NCI-H69 (cell line): ENCODE data around the gene TFCP2.
"Not testable (repeated sequence)": the region's sequence is repeated elsewhere in the genome, so short reads cannot be mapped to it uniquely, and the experiment has no call there.

Experiments
- DNase-seq: peaks from one replicate; lab custom pipeline; 2025; lab: John Stamatoyannopoulos, UW

Gene TFCP2, protein sequence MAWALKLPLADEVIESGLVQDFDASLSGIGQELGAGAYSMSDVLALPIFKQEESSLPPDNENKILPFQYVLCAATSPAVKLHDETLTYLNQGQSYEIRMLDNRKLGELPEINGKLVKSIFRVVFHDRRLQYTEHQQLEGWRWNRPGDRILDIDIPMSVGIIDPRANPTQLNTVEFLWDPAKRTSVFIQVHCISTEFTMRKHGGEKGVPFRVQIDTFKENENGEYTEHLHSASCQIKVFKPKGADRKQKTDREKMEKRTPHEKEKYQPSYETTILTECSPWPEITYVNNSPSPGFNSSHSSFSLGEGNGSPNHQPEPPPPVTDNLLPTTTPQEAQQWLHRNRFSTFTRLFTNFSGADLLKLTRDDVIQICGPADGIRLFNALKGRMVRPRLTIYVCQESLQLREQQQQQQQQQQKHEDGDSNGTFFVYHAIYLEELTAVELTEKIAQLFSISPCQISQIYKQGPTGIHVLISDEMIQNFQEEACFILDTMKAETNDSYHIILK

DNA sequence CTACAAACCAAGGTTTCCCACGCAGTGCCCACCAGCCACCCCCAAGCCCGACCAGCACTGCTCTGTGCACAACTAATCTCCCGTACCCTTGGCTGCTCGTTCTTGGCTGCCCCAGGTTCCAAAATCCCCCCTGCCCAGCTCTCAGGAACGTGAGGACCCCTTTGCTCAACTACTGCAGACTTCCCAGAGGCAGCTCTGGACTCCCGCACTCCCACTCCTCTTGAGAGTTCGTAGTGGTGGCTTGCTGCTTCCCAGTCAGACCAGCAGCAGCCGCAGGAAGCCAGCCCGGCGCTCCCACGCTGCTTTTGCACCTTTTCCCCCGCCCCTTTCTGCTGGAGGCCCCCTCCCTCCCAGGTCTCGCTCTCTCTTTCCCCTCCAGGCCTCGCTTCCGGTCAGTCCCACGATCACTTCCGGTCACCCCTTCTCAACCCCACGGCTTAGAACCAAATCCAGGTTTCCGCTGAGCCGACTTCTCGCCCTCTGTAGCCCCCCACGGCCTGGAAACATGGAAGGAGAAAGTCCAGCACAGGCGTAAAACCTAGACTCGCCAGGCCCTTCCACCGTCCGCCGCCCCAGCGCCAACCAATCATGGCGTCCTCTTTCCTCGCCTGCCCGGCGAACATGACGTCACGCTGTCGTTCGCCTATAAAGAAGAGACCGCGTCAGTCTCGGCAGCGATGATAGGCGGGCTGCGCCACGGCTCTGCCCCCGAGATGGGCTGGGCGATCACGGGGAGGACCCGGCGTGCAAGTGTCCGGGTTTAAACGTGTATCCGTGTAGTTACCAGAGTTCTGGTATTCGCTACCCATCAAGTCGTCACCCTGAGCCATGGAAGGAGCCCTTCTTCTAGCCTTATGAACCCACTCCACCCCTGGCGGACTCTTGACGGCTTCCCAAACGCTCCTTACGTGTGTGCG is at the start of gene TFCP2:
TSS of gene TFCP2 (minus strand) at position 621 of the 917 bp plus-strand sequence. CDS start 713 bp downstream, outside the sequence.
- DNase-seq, result peak; percentile 99

DNA sequence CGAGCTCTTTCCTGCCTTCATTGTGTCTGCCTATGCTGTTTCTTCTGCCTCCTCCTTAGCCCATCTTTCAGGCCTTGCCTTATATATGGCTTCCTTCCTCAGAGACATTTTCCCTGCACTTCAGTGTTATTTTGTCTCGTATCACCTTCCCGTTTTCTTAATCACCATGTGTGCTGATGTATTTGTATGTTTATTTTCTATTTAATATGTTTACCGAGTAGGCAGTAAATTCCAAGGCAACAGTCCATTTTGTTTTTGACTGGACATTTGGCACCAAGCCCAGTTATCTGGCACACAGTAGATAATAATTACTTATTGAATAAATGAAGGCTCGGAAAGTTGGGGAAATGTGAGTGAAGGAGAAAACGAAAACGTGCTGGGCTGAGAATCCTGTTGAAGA is 49.5 kb upstream of the TFCP2 start:
- peak; percentile 79 for DNase-seq

DNA sequence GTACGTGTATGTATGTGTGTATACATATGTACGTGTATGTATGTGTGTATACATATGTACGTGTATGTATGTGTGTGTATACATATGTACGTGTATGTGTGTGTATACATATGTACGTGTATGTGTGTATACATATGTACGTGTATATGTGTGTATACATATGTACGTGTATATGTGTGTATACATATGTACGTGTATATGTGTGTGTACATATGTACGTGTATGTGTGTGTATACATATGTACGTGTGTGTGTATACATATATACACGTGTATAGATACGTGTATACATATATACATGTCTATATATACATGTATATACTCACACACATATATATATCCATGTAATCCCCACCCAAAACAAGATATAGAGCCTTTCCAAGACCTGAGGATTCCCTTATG is 46.9 kb upstream of the TFCP2 start:
- not testable (repeated sequence) for DNase-seq

DNA sequence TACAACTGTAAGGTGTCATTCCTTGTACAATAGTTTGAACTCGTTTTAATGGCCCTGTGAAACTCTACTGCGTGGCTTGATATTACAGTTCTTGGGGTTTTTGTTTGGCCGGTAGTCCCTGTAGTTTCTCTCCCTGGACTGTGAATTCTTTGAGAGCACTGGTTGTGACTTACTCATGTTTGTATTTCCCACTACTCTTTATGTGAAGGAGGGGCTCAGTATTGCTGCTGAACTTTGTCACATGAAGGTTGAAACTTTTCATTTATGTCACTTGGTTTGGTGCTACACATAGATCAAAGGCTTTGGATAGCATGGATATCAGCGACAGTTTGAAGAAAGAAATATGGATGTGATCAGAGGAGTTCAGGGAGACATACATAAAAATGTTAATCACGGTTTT is 46.4 kb upstream of the TFCP2 start:
- no peak for DNase-seq

DNA sequence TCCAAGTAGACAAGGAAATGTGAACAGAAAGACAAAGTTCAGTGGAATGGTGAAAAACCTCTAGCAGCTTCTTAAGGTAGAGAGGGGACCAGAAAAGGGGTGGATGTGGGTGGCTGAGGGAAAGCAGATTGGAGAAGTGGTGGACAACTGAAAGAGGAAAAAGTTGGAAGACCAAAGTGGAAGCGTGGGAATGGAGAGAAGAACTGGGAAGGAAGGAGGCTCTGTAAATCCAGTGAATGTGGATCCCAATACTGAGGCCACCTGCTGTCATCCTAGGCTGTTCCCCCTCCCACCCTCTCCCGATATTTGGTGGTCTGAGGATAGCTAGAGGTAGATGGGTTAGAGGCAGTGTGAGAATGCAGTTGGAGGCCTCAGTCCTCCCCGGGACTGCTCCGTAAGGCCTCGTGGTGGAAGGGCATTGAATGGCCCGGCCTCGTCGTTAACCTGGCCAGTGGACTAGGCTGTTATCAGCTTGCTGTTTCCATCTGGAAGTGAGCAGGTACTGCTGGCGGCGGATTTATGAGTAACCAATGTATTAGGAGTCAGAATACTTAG is 45.7 kb upstream of the TFCP2 start:
- DNase-seq, result peak; percentile 59

DNA sequence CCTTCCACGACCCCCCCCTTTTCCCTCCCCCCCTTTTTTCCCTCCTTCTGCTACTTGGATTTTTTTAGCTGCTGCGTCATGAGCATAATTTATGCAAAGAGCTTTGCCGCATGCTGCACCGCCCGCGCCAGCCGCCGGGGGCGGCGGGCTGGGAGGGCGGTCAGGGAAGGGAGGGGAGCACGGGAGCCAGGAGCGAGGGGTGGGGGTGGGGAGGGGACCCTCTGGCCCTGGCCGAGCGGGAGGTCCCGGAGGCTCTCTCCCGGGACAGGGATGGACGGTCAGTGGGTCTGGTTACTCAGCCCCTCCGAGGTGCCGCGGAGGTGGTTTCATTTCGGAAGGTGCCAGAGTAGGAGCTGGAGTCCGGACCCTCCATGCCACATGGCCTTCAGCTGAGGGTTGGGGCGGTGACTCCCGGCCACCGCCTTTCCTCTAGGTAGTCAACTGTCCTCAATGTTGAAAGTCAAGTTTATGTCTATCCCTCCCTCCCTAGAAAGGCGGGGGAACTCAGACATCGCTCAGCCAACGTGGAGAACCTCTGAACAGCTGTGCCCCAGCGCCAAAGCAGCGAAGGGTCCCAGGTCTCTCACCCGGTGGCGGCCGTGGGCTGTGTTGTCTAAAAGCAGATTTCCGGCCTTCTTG is 45.2 kb upstream of the TFCP2 start, which contains the start of gene POU6F1:
TSS of gene POU6F1 (minus strand) at position 95 of the 639 bp plus-strand sequence. CDS start 11,226 bp downstream, outside the sequence.
- DNase-seq, result peak; percentile 90

DNA sequence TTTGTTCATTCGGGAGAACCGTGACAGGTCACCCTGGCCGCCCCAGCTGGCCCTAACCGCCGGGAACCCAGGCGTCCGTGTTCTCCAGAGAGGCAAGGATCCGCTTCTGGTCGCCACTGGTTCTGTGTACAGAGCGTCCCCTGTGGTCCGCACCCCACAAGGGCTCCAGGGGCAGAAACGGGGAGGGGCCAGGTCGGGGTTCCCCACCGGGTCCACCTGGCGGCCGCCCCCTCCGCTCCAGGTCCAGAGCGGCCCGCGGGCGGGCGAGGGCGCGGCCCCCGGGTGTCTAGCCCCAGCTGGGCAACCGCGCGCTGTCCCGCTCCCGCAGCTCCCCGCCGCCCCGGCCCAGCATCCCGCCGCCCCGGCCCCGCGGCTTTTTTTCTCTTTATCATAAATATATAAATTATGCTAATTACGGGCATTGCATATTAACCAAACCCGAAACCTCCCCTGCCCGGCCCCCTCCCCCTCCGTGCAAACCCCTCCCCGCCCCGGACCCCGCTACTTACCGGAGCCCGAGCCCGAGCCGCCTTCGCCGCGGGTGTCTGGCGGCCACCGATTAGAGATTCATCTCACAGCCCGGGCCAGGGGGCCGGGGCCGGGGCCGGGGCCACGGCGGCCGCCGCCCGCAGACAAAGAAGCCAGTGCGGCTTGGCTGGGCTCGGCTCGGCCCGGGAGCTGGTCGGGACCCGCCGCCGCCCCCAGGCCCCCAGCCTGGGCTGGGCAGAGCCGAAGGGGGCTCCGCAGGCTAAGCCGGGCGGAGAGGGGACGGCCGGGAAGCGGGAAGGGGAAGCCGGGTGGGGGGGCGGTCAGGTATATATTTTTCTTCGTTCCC is 44.4 kb upstream of the TFCP2 start:
- DNase-seq, result peak; percentile 72

DNA sequence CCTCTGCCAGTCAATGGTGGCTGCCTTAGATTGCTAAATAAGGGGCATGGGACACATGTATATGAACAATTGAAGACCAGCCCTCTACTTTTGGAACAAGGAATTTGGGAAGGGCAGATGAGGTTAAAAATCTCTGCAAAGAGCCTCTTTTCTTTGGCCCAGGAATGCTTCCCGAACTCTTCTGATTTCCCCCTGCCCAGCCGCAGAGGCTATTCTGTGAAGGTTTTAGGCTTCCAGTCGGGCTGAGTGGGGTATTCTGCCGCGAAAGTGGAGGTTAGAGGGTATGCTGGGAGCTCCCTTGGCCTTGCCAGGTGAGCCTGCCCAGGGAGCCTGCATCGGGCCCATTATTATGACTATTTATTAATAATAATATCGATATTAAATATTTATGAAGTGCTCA is 43.7 kb upstream of the TFCP2 start:
- DNase-seq, result peak; percentile 19

DNA sequence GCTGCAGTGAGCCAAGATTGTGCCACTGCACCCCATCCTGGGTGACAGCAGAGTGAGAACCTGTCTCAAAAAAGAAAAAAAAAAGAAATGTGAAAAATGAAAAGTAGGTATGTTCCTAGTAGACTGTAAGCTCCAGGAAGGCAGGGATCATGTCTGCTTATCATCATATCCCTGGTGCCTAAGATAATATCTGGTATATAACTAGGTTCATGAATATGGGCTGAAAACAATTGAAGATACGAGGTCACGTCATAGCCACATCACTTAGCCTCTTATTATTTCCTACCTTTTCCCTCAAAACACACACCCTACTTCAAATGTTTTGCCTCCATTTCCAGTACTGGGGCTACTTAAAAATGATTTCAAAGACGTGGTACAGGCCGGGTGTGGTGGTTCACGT is 42.0 kb upstream of the TFCP2 start:
- no peak for DNase-seq

DNA sequence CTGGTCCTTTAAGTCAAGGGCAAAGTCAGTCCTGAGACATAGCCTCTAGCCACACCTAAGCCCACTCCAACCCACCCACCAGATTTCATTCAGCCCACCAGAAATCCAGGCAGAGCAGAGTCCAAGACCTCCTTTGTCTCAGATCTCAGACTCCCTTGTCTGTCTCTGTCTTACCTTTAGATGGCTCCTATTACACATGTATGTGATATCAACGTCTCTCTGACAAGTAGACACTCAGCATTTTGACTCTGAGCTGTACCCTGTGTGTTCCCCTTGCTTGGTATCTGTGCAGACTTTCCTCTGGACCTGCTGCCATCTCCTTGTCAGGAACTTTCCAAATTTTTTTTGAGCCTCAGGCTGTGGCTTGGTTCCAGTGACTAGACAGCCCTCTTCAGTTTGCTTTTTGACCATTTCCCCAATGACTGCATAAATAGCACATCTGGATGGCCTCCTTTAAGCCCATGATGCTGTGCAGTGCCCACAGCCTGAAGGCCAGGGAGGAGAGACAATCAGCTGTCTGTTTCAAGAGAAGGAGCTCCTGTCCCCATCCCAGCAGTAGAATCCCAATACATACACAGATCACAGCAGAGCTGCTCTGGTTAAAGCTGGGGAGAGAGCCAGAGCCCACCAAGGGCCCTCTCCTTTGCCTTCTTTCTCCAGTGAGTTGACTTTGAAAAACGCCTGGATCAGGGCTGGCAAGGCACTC is 37.9 kb upstream of the TFCP2 start:
- no peak for DNase-seq

DNA sequence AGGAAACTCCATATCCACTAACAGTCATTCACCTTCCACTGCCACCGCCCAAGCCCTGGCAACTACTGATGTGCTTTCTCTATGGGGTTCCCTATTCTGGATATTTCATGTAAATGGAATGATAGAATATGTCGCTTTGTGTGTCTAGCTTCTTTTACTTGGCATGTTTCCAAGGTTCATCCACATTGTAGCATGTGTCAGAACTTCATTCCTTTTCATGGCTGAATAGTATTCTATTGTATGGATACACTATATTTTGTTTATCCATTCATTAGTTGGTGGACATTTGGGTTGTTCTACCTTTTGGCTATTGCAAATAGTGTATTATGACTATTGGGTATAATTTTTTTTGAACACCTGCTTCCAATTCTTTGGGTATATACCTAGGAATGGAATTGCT is 36.3 kb upstream of the TFCP2 start:
- DNase-seq, result no peak

DNA sequence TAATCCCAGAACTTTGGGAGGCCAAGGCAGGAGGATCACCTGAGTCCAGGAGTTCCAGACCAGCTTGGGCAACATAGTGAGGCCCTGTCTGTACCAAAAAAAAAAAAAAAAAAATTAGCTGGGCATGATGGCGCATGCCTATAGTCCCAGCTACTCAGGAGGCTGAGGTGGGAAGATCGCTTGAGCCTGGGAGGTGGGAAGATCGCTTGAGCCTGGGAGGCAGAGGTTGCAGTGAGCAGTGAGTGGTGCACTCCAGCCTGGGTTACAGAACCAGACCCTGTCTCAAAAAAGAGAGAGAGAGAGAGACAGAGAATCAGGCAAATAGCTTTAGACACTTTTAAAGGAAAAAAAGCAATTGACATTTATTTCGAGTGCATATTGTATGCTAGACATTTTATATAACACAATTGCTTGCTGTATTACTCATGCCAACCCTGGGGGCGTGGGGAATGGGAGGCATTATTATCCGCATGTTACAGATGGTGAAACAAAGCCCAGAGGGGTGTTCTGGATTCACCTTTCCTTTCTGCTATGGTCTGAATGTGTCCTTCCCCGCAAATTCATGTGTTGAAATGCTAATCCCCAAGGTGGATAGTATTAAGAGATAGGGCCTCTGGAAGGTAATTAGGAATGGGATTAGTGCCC is 35.2 kb upstream of the TFCP2 start:
- peak; percentile 28 for DNase-seq

DNA sequence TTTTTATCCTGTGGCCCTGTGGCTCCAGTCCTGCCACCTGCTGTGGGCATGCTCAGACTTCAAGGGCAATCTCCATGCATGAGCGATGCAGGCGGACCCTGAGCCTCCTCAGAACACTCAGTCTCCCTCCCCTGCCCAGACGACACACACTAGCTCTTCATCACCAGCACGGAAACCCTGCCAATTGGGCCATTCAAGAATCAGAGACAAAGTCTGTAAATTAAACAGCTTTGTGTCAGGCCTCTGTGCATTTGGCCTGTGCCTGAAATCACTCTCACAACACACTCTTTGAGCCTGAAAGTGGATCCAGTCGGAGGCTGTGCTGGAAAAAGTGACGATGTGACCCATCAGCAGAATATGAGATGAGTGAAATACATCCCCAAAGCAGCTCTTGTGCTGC is 32.4 kb upstream of the TFCP2 start:
- DNase-seq, result no peak

DNA sequence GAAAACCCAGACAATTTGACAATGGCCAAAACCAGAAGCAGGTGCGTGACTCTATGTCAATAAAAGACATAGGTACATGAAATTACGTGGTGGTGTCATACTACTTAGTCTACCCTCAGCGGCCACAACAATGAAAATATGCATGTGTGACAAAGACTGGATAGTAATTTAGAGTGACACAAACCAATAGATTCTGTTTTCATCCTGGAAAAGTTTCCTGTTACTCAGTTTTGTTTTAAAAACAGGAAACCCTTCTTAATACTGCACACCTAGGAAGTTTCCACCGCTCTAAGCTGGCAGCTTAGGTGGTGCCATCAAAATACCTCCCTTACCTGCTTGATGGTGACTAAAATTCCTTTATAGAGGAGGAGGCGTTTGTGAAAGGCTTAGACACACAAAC is 29.8 kb upstream of the TFCP2 start:
- no peak for DNase-seq

DNA sequence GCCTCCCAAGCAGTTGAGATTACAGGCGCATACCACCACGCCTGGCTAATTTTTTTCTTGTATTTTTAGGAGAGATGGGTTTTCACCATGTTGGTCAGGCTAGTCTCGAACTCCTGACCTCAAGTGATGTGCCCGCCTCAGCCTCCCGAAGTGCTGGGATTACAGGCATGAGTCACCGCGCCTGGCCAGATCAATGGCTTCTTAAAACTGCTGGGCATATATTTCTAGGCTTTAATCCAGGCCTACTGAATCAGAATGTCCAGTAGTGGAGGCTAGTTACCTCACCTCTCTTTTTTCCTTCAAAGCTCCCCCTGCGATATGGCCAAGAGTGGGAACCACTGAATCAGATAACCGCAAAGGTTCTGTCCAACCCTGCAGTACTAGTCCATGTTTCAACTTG is 27.9 kb upstream of the TFCP2 start:
- no peak for DNase-seq

DNA sequence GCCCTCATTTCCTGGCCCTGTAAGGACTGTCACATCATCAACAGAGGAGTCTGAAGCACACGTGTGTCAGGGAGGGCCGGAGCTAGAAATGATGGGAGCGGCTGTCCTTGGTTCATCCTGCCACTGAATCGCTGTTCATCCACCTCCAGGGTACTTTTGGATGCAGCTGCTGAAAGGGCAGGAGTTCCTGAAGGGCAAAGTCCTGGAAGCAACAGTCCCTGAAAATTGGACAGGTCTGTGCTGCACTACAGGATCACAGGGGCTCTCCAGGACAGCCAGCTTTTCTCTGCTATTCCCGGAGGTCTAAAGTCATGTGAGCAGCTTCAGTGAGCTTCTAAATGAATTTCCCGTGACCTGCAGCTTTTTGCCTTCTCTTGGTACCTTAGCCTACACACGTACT is 27.2 kb upstream of the TFCP2 start:
- DNase-seq, result no peak

DNA sequence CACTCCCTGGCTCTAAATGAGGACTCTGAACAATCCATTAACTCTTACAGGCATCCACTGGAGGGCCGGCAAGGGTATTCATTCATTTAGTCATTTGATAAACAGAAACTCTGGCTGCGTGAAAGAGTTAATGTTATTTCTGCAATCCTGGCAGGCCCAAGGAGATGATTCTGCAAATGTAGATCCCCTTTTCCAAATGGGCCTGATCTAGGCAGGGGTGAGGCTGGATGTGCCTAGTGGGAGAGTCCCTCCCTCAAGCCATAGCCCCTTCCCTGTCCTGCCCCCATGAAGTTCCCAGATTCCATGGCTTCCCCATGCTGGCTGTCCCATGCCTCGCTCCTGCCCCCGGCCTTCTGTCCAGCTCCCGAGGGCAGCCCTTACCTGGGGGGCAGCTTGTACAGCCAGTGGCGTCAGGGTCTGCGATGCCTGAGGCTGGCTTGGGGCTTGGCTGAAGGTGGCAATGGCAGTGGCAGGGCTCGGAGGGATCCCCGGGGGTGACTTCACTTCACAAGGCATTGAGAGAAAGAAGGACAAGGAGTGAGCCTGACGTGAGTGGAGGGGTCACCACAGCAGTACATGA is 26.5 kb upstream of the TFCP2 start:
- no peak for DNase-seq

DNA sequence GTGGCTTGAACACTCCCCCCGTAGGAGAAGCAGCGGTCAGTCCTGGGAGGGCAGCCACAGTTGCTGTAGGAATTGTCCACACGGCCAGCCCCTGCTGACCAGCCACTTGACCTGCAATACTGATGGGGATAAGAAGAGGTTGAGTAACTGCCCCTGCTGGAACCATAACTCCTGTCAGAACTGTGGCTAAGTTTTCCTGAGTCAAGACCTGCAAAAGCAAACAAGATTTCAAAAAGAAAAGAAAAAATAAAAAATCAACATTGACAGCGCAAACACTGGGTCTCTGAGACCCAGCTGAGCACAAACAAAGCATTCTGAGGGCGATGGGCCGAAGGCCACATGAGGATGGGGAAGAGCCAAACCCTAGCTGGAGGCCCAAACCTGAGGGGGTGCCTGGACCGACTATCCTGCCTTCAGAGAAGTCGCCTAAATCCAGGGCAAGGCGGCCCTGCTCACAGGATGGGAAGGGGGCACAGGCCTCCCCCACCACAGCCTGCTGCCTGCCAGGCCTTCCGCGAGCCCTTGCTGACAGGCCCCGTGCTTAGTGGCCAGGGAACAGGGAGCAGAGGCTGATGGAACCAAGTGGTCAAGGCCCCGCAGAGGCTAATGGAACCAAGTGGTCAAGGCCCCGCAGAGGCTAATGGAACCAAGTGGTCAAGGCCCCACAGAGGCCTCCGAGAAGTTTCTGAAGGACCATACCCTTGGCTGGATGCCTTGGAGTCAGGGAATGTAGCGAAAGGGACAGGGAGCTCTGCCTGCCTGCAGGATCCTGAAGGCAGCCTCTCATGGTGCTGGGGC is 25.8 kb upstream of the TFCP2 start:
- no peak for DNase-seq
